Tibial artery (tissue), 4 donors: ENCODE results near the gene BMPER.
A peak's percentile ranks its signal among the peaks of the same experiment; 100 is the strongest.

Experiments
- DNase-seq, 2 donors: peaks; one replicate each; pipeline ENCODE4 v3.0.0-alpha.2; 2019
- H3K27ac ChIP-seq, 2 donors: fragments of 200-600 bp; sonication (generic) in 1 of 2; 1 replicate in 1 of 2; 2 replicates in 1 of 2; pipeline ENCODE4 v1.5.1; 2018 to 2019; ENCODE audit warnings: mild to moderate bottlenecking in 1 of 2
- H3K27me3 ChIP-seq, 2 donors: fragments of 200-600 bp; sonication (generic) in 1 of 2; one replicate each; pipeline versions ENCODE4 v1.5.1 to v1.6.0; 2016 to 2019
- H3K36me3 ChIP-seq, 3 donors: fragments of 200-600 bp; sonication (generic) in 2 of 3; one replicate each; pipeline ENCODE4 v1.5.1; 2016 to 2019; ENCODE audit warnings: mild to moderate bottlenecking in 2 of 3
- H3K4me1 ChIP-seq, 4 donors: fragments of 200-600 bp; sonication (generic) in 2 of 4; 1 replicate in 3 of 4; 2 replicates in 1 of 4; pipeline ENCODE4 v1.5.1; 2016 to 2019
- H3K4me3 ChIP-seq, 2 donors: fragments of 200-600 bp; sonication (generic) in 1 of 2; 1 replicate in 1 of 2; 2 replicates in 1 of 2; pipeline ENCODE4 v1.5.1; 2018 to 2019; ENCODE audit warnings: mild to moderate bottlenecking in 2 of 2
- H3K9me3 ChIP-seq, 3 donors: fragments of 200-600 bp; sonication (generic) in 1 of 3; one replicate each; pipeline ENCODE4 v1.5.1; 2016 to 2019
- CTCF ChIP-seq, 2 experiments: fragments of 200-600 bp in 1 of 2; fragments of 450-650 bp in 1 of 2; IDR thresholded peaks; one replicate each; pipeline ENCODE4 v1.5.1; 2017 to 2019; ENCODE audit warnings: antibody characterized with exemption in 2 of 2, mild to moderate bottlenecking in 1 of 2, moderate library complexity in 1 of 2
- intact Hi-C: fragments of 100-400 bp; cut with DNase I; formaldehyde crosslinking; loops from one replicate; pipeline ENCODE4 v1.15.0; 2023; ENCODE audit warnings: low total_unique reads

Gene BMPER

GRCh38 chr7:33901847-33902246 lies 3.5 kb upstream of the BMPER start:
- intact Hi-C loops: no loop called here
- TF ChIP-seq CTCF (IDR thresholded peaks at IDR 0.05): no peak
- H3K9me3 ChIP-seq: no peaks in the 10 kb centered on the region
- DNase-seq: no peak
- no peak overlapping the region for H3K4me3 ChIP-seq
- peaks cover 0 to 4% of the 10 kb centered on the region in 2 donors for H3K27me3 ChIP-seq
- H3K36me3 ChIP-seq: no peaks in the 10 kb centered on the region
- H3K4me1 ChIP-seq: peaks cover 0 to 18% (median 8%) of the 10 kb centered on the region in 4 donors
- H3K27ac ChIP-seq: no peak overlapping the region

GRCh38 chr7:33902746-33903145 lies 2.6 kb upstream of the BMPER start:
- no peak overlapping the region for H3K4me3 ChIP-seq
- no peak for DNase-seq
- TF ChIP-seq CTCF (IDR thresholded peaks at IDR 0.05): no peak
- no peaks in the 10 kb centered on the region for H3K36me3 ChIP-seq
- peaks cover 0 to 4% of the 10 kb centered on the region in 2 donors for H3K27me3 ChIP-seq
- peaks cover 0 to 18% (median 8%) of the 10 kb centered on the region in 4 donors for H3K4me1 ChIP-seq
- H3K9me3 ChIP-seq: no peaks in the 10 kb centered on the region
- H3K27ac ChIP-seq: no peak overlapping the region
- intact Hi-C loops: no loop called here

GRCh38 chr7:33903791-33904680 lies 1.3 kb upstream of the BMPER start:
- TF ChIP-seq CTCF (IDR thresholded peaks at IDR 0.05): no peak
- DNase-seq: peak; percentile 51 to 65
- H3K4me1 ChIP-seq: peaks cover 0 to 18% (median 8%) of the 10 kb centered on the region in 4 donors
- no peaks in the 10 kb centered on the region for H3K36me3 ChIP-seq
- H3K9me3 ChIP-seq: no peaks in the 10 kb centered on the region
- peaks cover 0 to 4% of the 10 kb centered on the region in 2 donors for H3K27me3 ChIP-seq
- H3K27ac ChIP-seq: peak overlapping the region; percentile 38 to 67
- H3K4me3 ChIP-seq: peak overlapping the region; percentile 54 to 75
- intact Hi-C loops: no loop called here

- peak in 1 of 2 donors; percentile 69 for DNase-seq
- peak overlapping the region; percentile 54 to 75 for H3K4me3 ChIP-seq
- TF ChIP-seq CTCF (IDR thresholded peaks at IDR 0.05): no peak
- peaks cover 0 to 18% (median 8%) of the 10 kb centered on the region in 4 donors for H3K4me1 ChIP-seq
- H3K27ac ChIP-seq: peak overlapping the region; percentile 38 to 67
- H3K36me3 ChIP-seq: no peaks in the 10 kb centered on the region
- intact Hi-C loops: no loop called here
- peaks cover 0 to 4% of the 10 kb centered on the region in 2 donors for H3K27me3 ChIP-seq
- H3K9me3 ChIP-seq: no peaks in the 10 kb centered on the region
Observed at GRCh38 chr7:33904681-33905388, 504 bp upstream of the BMPER start.

GRCh38 chr7:33906697-33907096 lies 1.4 kb downstream of the BMPER start:
- no peak overlapping the region for H3K4me3 ChIP-seq
- DNase-seq: no peak
- no peak for TF ChIP-seq CTCF (IDR thresholded peaks at IDR 0.05)
- intact Hi-C loops: no loop called here
- no peaks in the 10 kb centered on the region for H3K36me3 ChIP-seq
- no peaks in the 10 kb centered on the region for H3K9me3 ChIP-seq
- no peak overlapping the region for H3K27ac ChIP-seq
- peaks cover 0 to 4% of the 10 kb centered on the region in 2 donors for H3K27me3 ChIP-seq
- peaks cover 0 to 18% (median 8%) of the 10 kb centered on the region in 4 donors for H3K4me1 ChIP-seq
